NCI-H2029 (cell line): ENCODE measurements around the gene C8A.
A peak's percentile ranks its signal among the peaks of the same experiment; 100 is the strongest.

ENCODE experiments used
- DNase-seq: peaks from one replicate; lab custom pipeline; 2025; lab: John Stamatoyannopoulos, UW

The C8A gene

GRCh38 chr1:56854521-56855099 lies at the start of gene C8A:
C8A (plus strand) TSS chr1:56854797; CDS start chr1:56854902, 105 bp downstream.
- DNase-seq, result no peak

GRCh38 chr1:56806804-56807203 lies 47.8 kb upstream of the C8A start:
- no peak for DNase-seq

DNA sequence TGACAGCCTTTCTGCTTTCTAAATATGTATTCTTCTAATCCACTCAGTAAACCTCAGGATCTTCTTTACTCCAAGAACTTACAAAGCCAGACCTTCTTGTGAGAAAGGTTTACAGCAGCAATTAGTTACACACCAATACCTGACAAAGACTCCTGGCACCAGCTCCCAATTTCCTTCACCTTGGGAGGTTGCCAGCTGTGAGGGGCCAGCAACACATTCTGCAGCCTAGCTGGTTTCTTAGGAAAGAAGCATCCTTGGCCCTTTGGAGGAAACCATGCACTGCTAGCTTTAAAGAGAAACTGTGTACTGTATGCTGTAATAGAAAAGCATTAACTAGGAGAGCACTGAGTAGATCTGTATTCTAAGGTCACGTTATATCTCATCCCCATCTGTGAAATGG lies 46.2 kb upstream of the C8A start:
- DNase-seq, result no peak

DNA sequence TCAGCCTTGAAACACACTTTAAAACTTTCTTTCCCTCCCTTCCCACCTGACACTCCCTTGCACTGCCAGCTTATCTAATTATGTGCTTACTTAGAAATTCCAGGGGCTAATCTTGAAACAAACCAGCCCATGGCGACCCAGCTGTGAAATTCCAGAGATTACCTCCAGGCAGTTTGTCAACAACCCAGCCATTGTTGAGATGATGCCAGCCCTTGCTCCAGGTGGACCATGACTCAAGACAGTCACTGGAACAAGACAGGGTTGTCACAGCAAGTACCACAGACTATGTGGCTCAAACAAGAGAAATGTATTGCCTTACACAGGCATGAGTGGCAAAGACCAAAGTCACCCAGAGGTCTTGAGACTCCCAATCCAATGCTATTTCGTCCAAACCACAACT lies 43.3 kb upstream of the C8A start:
- DNase-seq, result no peak

- no peak for DNase-seq
These were observed 40.4 kb upstream of the C8A start for GRCh38 chr1:56814205-56814604.

GRCh38 chr1:56816264-56816663 lies 38.3 kb upstream of the C8A start:
- DNase-seq, result no peak

DNA sequence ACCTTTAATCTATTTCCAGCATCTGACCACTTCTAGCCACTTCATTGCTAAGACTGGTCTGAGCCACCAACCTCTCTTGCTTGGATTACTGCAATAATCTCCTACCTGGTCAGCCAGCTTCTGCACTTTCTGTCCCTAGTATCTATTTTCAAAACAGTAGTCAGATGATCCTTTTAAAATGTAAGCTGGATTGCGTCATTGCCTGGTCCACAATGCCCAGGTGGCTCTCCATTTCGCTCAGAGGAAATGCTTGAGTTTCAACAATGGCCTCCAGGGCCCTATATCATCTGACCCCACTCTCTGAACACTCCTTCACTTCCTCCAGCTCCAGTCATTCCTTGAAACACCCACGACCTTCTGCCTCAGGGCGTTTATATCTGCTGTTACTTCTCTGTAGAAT lies 37.7 kb upstream of the C8A start:
- peak; percentile 95 for DNase-seq

GRCh38 chr1:56817716-56818463 lies 36.7 kb upstream of the C8A start:
- no peak for DNase-seq

DNA sequence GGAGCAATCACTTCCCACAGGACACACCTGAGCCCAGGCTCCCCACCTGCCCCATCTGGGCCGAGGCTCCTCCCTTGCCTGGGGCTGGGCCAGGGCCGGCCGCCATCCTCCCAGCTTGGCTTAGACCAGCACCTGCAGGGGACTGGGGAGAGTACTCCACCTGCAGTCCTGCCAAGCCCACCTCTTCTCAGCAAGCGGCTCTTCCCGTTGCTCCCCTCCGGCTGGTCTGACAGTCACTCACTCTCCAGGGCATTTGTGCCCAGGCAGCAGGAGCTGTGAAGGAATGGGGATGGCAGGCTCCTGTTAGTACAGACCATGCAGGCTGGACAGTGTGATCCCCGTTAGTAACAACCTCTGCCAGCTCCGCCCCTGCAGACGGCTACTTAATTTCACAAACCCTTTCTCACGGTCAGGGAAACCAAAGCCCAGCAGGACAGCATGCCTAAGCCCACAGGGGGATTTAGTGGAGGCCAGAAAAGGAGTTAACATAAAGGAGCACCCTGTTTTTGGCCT lies 35.2 kb upstream of the C8A start, which contains the start of gene FYB2:
Gene FYB2 (minus strand): TSS at position 18 of the 513 bp plus-strand sequence. CDS start 114 bp downstream, outside the sequence.
- DNase-seq, result peak; percentile 83

- peak; percentile 92 for DNase-seq
These were observed 33.7 kb upstream of the C8A start for GRCh38 chr1:56820755-56821461.

DNA sequence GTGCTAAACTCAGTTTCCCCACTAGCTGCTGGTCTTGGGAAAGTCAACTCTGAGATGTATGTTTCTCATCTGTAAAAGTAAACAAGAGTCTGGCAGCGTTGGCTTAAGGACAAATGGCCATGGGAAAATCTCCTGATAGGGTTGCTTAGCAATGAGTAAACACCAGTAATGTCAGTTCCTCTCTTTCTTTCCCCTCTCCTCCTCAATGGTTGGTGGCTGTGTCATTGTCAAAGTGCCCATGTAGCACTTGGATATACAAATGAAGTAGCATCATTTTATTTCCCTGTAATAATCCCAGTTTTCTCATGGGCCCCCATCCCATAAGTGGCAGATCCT lies 33.2 kb upstream of the C8A start:
- peak; percentile 95 for DNase-seq

- no peak for DNase-seq
These were observed 30.3 kb upstream of the C8A start for GRCh38 chr1:56824271-56824670.

DNA sequence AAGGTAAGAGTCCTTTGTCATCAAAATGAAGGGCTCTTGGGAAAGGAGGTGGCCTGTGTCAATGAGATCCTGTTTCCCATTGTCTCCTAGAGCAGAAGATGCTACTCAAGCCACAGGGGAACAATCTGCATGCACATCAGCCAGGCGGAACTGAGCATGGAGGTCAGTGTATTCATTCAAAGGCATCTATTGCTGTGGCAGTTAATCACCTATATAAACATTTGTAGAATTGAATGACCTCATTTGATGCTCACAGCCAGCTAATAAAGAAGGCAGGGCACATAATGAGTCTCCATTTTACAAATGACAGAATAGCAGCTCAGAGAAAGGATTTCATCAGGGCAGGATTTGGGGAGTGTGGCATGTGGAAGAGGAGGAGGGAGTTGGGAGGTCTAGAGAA lies 29.7 kb upstream of the C8A start:
- peak; percentile 100 for DNase-seq

- DNase-seq, result no peak
These were observed 29.2 kb upstream of the C8A start for GRCh38 chr1:56825436-56825835.

DNA sequence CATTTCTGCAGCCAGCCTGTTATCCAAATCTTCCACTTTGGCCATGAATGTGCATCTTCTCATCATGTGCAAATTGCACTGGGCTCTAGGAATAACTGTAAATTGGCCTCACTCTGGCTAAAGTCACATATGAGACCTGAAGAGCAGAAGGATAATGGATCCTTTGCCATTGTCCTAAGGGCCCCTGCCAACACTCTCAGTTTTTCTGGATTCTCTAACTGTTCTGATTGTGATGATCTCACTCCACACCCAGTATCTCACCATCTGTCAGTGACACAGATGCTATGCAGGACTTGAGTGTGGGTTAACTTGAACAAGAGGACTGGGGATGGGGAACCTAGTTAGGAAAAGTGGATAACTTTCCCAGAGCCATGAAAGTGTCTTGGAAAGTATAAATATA lies 26.9 kb upstream of the C8A start:
- DNase-seq, result no peak

DNA sequence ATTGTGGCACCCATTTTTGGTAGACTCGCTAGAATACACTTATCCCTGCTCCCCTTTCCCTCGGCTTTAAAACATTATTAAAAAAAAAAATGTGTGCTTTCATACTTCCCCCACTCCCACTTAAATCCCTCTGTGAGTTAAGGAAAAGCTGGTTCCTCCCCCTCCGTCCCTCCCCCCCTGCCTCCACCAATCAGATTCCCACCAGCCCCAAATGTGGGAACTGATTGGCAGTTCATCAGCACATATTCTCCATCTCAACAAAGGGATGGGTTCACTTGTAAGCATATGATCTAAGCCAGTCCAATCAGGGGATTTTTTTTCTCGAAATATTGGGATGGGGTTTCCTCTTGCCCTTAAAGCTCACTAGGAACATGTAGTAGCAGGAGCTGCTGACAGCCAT lies 24.5 kb upstream of the C8A start:
- DNase-seq, result no peak

- peak; percentile 60 for DNase-seq
These were observed 22.5 kb upstream of the C8A start for GRCh38 chr1:56831871-56832693.

GRCh38 chr1:56833088-56833487 lies 21.5 kb upstream of the C8A start:
- DNase-seq, result no peak

GRCh38 chr1:56834137-56834900 lies 20.3 kb upstream of the C8A start:
- DNase-seq, result no peak

DNA sequence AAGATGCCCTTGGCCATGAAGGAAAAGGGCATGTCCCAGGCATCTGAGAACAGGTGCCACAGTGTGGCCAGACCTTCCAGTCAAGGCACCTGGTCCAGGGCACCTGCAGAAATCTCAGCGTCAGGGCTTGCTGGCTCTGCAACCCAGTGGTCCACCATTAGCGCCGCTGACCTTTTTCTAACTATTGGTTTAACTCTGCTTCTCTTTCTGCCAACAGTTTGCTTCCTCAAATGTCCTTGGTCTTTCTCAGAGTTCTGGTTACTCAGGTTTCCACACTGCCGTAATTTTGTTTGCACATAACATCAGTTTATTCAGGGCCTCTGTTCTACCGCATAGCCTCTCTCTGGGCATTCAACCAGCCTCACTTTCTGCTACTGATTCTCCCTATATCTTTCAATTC lies 18.9 kb upstream of the C8A start:
- no peak for DNase-seq

- no peak for DNase-seq
These were observed 18.2 kb upstream of the C8A start for GRCh38 chr1:56836359-56836758.
